SU-DHL-6 (cell line): Measurements from ENCODE around the gene GDI2.
"Not testable (repeated sequence)": the region's sequence is repeated elsewhere in the genome, so short reads cannot be mapped to it uniquely, and the experiment has no call there.

ENCODE experiments used
- CTCF ChIP-seq: fragments of 200-600 bp; sonication (generic); IDR thresholded peaks from one replicate; pipeline ENCODE4 v1.5.1; 2017; ENCODE audit warnings: antibody characterized with exemption, mild to moderate bottlenecking, low read length, moderate library complexity; ENCODE audit not compliant: insufficient read depth, poor library complexity, severe bottlenecking
- EZH2phosphoT487 ChIP-seq: fragments of 200-600 bp; sonication (generic), shearing (Covaris generic); conservative IDR thresholded peaks from 2 replicates; pipeline ENCODE4 v1.6.1; 2018; ENCODE audit warnings: mild to moderate bottlenecking, antibody characterized with exemption, low read length, moderate library complexity, mixed read lengths

- TF ChIP-seq CTCF, EZH2phosphoT487: not testable (repeated sequence)
Observed at GRCh38 chr10:5808783-5809392, 4.3 kb downstream of the GDI2 start.
